ENCODE data around the gene MAML2. TPM values are rescaled to one million over a fixed set of nuclear protein-coding genes. Genes with fewer than 3 reads are reported as not detected.

MAML2 gene
- total and polyA plus RNA-seq, 2 experiments from 2014 or later, result 4.7 to 15.3 TPM

DNA sequence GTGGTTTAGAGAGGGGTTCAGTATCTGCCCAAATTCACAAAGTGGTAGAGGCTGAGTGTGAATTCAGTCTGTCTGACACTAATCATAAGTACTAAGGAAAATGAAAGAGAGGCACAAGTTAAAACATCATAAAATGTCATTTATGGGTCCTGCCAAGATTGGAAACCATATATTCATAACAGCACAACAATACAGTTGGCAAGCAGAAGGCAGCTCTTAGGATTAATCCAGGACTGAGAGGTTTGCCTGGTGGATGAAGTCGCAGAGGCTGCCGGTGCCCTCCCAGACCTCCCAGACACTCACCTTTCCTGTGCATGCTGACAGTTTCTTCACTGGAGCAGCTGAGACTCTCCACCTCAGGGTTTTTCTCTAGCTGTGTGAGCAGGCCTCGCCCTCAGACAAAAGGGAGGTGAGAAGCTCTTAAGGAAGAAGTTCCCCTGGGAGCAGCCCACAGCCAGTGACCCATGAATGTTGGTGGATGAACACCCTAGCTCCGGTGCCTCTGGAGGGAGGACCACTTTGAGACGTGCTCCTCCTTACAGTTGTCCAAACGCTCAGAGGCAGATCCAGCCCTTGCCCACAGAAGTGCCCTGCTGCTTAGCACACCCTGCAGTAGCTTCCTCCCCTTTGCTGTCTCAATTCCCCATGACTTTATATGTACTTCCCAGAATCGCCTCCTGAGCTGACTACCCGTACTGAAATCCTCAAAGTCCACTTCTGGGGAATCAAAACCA is 43.7 kb downstream of the MAML2 start:
- Histone ChIP-seq H3K4me3 (no peak overlapping the region), H3K27ac (no peak overlapping the region)

DNA sequence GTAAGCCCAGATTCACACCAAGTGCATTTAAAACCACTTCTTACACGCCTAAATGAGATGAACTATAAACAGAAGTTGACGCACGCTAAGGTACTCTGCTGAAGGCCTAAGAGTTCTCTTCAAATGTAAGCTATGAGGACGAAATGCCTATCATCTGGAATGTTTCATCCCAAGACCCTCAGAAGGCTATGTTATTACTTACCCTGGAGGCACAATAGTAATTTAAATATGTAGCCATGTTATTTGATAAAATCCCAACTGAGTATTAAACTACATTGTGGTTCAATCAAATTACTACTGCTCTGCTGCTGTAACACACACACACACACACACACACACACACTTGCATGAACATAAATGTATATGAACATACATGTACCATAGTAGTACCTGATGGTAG is 47.6 kb downstream of the MAML2 start:
- WGBS (ENCODE audit: low lambda C conversion rate, missing lambda C conversion rate), result 45% methylated on average over 4 of the region's 4 CpGs

More for the DNA sequence above, 43.7 kb downstream of the MAML2 start:
- no peak for DNase-seq (ENCODE audit: low spot score)
- Histone ChIP-seq H3K4me1 (ENCODE audit: insufficient read depth) (peaks cover 17% of the 10 kb centered on the region), H3K9me2 (replicated peaks; ENCODE audit: insufficient read depth) (no peaks in the 10 kb centered on the region), H3K36me3 (replicated peaks; ENCODE audit: insufficient read depth, low read depth) (no peaks in the 10 kb centered on the region), H4K20me1 (ENCODE audit: insufficient read depth, poor library complexity, severe bottlenecking) (no peaks in the 10 kb centered on the region), H3K4me2 (no peak overlapping the region), H3K79me2 (peaks cover 83% of the 10 kb centered on the region), H2AFZ (no peak overlapping the region), H3K9me3 (ENCODE audit: low read depth) (no peaks in the 10 kb centered on the region), H3K27me3 (no peaks in the 10 kb centered on the region)
- 87% methylated on average over 8 of the region's 8 CpGs for WGBS (ENCODE audit: low lambda C conversion rate, missing lambda C conversion rate)
- TF ChIP-seq EZH2 (IDR thresholded peaks at IDR 0.05; ENCODE audit: borderline replicate concordance) (no peak), EZH2phosphoT487 (IDR thresholded peaks at IDR 0.05; ENCODE audit: low read depth, severe bottlenecking, unreplicated experiment) (no peak), CTCF (IDR thresholded peaks at IDR 0.05; ENCODE audit: poor library complexity) (no peak)

GRCh38 chr11:96294289-96294688 is 48.7 kb downstream of the MAML2 start:
- TF ChIP-seq CTCF (IDR thresholded peaks at IDR 0.05; ENCODE audit: poor library complexity) (no peak), EZH2 (IDR thresholded peaks at IDR 0.05; ENCODE audit: borderline replicate concordance) (no peak), EZH2phosphoT487 (IDR thresholded peaks at IDR 0.05; ENCODE audit: low read depth, severe bottlenecking, unreplicated experiment) (no peak)
- no peak overlapping the region for H3K4me2 ChIP-seq
- no peak overlapping the region for H3K4me3 ChIP-seq
- no peaks in the 10 kb centered on the region for H3K36me3 ChIP-seq (replicated peaks; ENCODE audit: insufficient read depth, low read depth)
- no peak for DNase-seq (ENCODE audit: low spot score)
- H3K27ac ChIP-seq, result no peak overlapping the region
- H3K4me1 ChIP-seq (ENCODE audit: insufficient read depth), result no peaks in the 10 kb centered on the region
- H3K27me3 ChIP-seq, result no peaks in the 10 kb centered on the region
- no peaks in the 10 kb centered on the region for H3K9me2 ChIP-seq (replicated peaks; ENCODE audit: insufficient read depth)
- 82% methylated on average over 3 of the region's 3 CpGs for WGBS (ENCODE audit: low lambda C conversion rate, missing lambda C conversion rate)
- no peaks in the 10 kb centered on the region for H3K9me3 ChIP-seq (ENCODE audit: low read depth)
- H2AFZ ChIP-seq, result no peak overlapping the region
- H3K79me2 ChIP-seq, result peaks cover 76% of the 10 kb centered on the region
- H4K20me1 ChIP-seq (ENCODE audit: insufficient read depth, poor library complexity, severe bottlenecking), result no peaks in the 10 kb centered on the region

More for the DNA sequence above, 47.6 kb downstream of the MAML2 start:
- no peak overlapping the region for H3K4me2 ChIP-seq
- H4K20me1 ChIP-seq (ENCODE audit: insufficient read depth, poor library complexity, severe bottlenecking), result no peaks in the 10 kb centered on the region
- H3K9me3 ChIP-seq (ENCODE audit: low read depth), result no peaks in the 10 kb centered on the region
- H3K36me3 ChIP-seq (replicated peaks; ENCODE audit: insufficient read depth, low read depth), result no peaks in the 10 kb centered on the region
- H3K4me1 ChIP-seq (ENCODE audit: insufficient read depth), result no peaks in the 10 kb centered on the region
- no peak for DNase-seq (ENCODE audit: low spot score)
- no peak overlapping the region for H3K4me3 ChIP-seq
- no peaks in the 10 kb centered on the region for H3K27me3 ChIP-seq
- no peak for TF ChIP-seq EZH2 (IDR thresholded peaks at IDR 0.05; ENCODE audit: borderline replicate concordance)
- TF ChIP-seq EZH2phosphoT487 (IDR thresholded peaks at IDR 0.05; ENCODE audit: low read depth, severe bottlenecking, unreplicated experiment), result no peak
- TF ChIP-seq CTCF (IDR thresholded peaks at IDR 0.05; ENCODE audit: poor library complexity), result no peak
- H2AFZ ChIP-seq, result no peak overlapping the region
- no peaks in the 10 kb centered on the region for H3K9me2 ChIP-seq (replicated peaks; ENCODE audit: insufficient read depth)
- H3K79me2 ChIP-seq, result peaks cover 75% of the 10 kb centered on the region
- H3K27ac ChIP-seq, result no peak overlapping the region

Data from hepatocyte (in vitro differentiated cells).